ENCODE measurements around the gene FMR1.

FMR1 gene

DNA sequence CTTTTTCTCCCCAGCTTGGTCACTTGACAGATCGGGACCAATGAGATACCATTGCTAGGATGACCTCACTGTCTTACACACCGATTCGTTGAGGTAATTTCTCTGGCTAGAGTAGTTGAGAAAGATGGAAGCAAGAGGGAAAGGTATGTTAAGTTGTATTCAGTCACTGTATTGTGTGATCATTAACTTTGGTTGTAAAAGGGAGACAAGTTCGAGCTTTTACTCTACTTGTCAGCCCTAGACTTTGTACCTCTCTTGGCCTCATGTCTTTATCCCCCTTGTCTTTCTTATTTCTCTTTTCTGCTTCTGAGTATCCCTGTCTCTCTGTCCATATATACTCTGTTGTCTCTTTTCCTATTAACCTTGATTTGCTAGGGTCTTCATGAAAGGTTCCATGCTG lies 15.5 kb downstream of the FMR1 start:
- ATAC-seq (replicated peaks; ENCODE audit: extremely low read depth, poor library complexity, severe bottlenecking) (no peak), DNase-seq (ENCODE audit: low spot score in 2 of 2) (no peak)
- Mint-ChIP-seq H3K4me1 (peaks cover 26% of the 10 kb centered on the region), H3K27ac (ENCODE audit: low read depth) (no peak overlapping the region), H3K9me3 (no peaks in the 10 kb centered on the region), H3K27me3 (no peaks in the 10 kb centered on the region), H3K4me3 (no peak overlapping the region), H3K36me3 (ENCODE audit: insufficient read depth) (peaks cover 24% of the 10 kb centered on the region)

GRCh38 chrX:147933815-147934214 lies 22.1 kb downstream of the FMR1 start:
- H3K4me1 Mint-ChIP-seq, result no peaks in the 10 kb centered on the region
- H3K9me3 Mint-ChIP-seq, result no peaks in the 10 kb centered on the region
- DNase-seq (ENCODE audit: low spot score in 2 of 2) (no peak), ATAC-seq (replicated peaks; ENCODE audit: extremely low read depth, poor library complexity, severe bottlenecking) (no peak)
- no peak overlapping the region for H3K27ac Mint-ChIP-seq (ENCODE audit: low read depth)
- H3K4me3 Mint-ChIP-seq, result no peak overlapping the region
- peaks cover 28% of the 10 kb centered on the region for H3K36me3 Mint-ChIP-seq (ENCODE audit: insufficient read depth)
- no peaks in the 10 kb centered on the region for H3K27me3 Mint-ChIP-seq

GRCh38 chrX:147935156-147935758 lies 23.5 kb downstream of the FMR1 start:
- H3K4me1 Mint-ChIP-seq, result no peaks in the 10 kb centered on the region
- ATAC-seq (replicated peaks; ENCODE audit: extremely low read depth, poor library complexity, severe bottlenecking) (no peak), DNase-seq (ENCODE audit: low spot score in 2 of 2) (no peak)
- H3K4me3 Mint-ChIP-seq, result no peak overlapping the region
- H3K27me3 Mint-ChIP-seq, result no peaks in the 10 kb centered on the region
- peaks cover 33% of the 10 kb centered on the region for H3K36me3 Mint-ChIP-seq (ENCODE audit: insufficient read depth)
- H3K9me3 Mint-ChIP-seq, result no peaks in the 10 kb centered on the region
- no peak overlapping the region for H3K27ac Mint-ChIP-seq (ENCODE audit: low read depth)

- no peak overlapping the region for H3K27ac Mint-ChIP-seq (ENCODE audit: low read depth)
- ATAC-seq (replicated peaks; ENCODE audit: extremely low read depth, poor library complexity, severe bottlenecking), result no peak
- no peaks in the 10 kb centered on the region for H3K9me3 Mint-ChIP-seq
- H3K27me3 Mint-ChIP-seq, result no peaks in the 10 kb centered on the region
- DNase-seq (ENCODE audit: low spot score in 2 of 2), result no peak
- H3K4me3 Mint-ChIP-seq, result no peak overlapping the region
- H3K36me3 Mint-ChIP-seq (ENCODE audit: insufficient read depth), result peaks cover 47% of the 10 kb centered on the region
- H3K4me1 Mint-ChIP-seq, result no peaks in the 10 kb centered on the region
Measured at GRCh38 chrX:147945286-147945685, 33.6 kb downstream of the FMR1 start.

- ATAC-seq (replicated peaks; ENCODE audit: extremely low read depth, poor library complexity, severe bottlenecking) (no peak), DNase-seq (ENCODE audit: low spot score in 2 of 2) (no peak)
- Mint-ChIP-seq H3K36me3 (ENCODE audit: insufficient read depth) (peaks cover 40% of the 10 kb centered on the region), H3K4me3 (no peak overlapping the region), H3K27ac (ENCODE audit: low read depth) (no peak overlapping the region), H3K27me3 (no peaks in the 10 kb centered on the region), H3K4me1 (no peaks in the 10 kb centered on the region), H3K9me3 (no peaks in the 10 kb centered on the region)
Measured at GRCh38 chrX:147948531-147948930, 36.8 kb downstream of the FMR1 start.

GRCh38 chrX:147950352-147950751 lies 38.6 kb downstream of the FMR1 start:
- no peak for DNase-seq (ENCODE audit: low spot score in 2 of 2)
- Mint-ChIP-seq H3K27me3 (no peaks in the 10 kb centered on the region), H3K9me3 (no peaks in the 10 kb centered on the region), H3K4me1 (no peaks in the 10 kb centered on the region), H3K36me3 (ENCODE audit: insufficient read depth) (peaks cover 36% of the 10 kb centered on the region), H3K4me3 (no peak overlapping the region), H3K27ac (ENCODE audit: low read depth) (no peak overlapping the region)
- no peak for ATAC-seq (replicated peaks; ENCODE audit: extremely low read depth, poor library complexity, severe bottlenecking)

DNA sequence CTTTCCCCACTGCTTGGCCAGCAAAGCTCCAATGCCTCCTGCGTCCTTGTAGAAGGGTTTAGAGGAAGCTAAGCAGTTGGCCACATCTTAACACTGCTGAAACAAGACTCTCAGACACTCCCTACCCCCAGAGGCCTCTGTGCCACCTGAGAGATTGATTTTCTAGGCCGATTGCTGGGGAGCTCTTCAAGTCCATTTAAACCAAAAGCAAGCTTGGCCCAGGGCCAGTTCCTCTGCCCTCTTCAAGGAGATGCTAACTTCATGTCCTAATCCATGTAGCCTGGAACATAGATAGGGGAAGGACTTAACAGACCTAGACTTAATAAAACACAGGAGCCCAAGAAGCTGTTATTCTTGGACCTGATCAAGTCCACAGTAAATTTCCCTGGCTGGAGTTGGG lies 42.3 kb downstream of the FMR1 start:
- Mint-ChIP-seq H3K4me1 (no peaks in the 10 kb centered on the region), H3K27ac (ENCODE audit: low read depth) (no peak overlapping the region), H3K27me3 (no peaks in the 10 kb centered on the region), H3K9me3 (no peaks in the 10 kb centered on the region), H3K36me3 (ENCODE audit: insufficient read depth) (peaks cover 18% of the 10 kb centered on the region), H3K4me3 (no peak overlapping the region)
- ATAC-seq (replicated peaks; ENCODE audit: extremely low read depth, poor library complexity, severe bottlenecking) (no peak), DNase-seq (ENCODE audit: low spot score in 2 of 2) (no peak)

DNA sequence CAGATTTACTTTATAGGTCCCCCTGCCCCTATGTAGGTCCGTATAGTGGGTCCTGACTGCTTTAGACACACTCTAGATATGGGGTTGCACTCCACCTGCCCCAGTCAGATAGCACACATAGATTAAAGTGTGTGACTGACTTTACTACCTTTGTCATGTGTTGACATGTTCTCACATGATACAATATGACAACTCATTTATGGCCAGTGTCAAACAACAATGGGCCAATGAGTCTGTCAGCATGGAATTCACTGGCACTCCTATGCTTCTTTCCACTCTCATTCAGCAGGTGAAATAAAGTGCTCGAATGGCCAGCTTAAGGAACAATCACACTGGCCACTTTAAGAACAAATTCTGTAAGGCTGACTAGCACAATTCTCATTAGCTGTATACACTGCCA lies 45.6 kb downstream of the FMR1 start:
- no peak for DNase-seq (ENCODE audit: low spot score in 2 of 2)
- no peaks in the 10 kb centered on the region for H3K27me3 Mint-ChIP-seq
- ATAC-seq (replicated peaks; ENCODE audit: extremely low read depth, poor library complexity, severe bottlenecking), result no peak

GRCh38 chrX:147958291-147958690 lies 46.6 kb downstream of the FMR1 start:
- Mint-ChIP-seq H3K4me3 (no peak overlapping the region), H3K4me1 (no peaks in the 10 kb centered on the region), H3K36me3 (ENCODE audit: insufficient read depth) (no peaks in the 10 kb centered on the region), H3K9me3 (no peaks in the 10 kb centered on the region), H3K27ac (ENCODE audit: low read depth) (no peak overlapping the region), H3K27me3 (no peaks in the 10 kb centered on the region)
- no peak for ATAC-seq (replicated peaks; ENCODE audit: extremely low read depth, poor library complexity, severe bottlenecking)
- no peak for DNase-seq (ENCODE audit: low spot score in 2 of 2)

More for the DNA sequence above, 45.6 kb downstream of the FMR1 start:
- Mint-ChIP-seq H3K27ac (ENCODE audit: low read depth) (no peak overlapping the region), H3K36me3 (ENCODE audit: insufficient read depth) (no peaks in the 10 kb centered on the region), H3K4me1 (no peaks in the 10 kb centered on the region), H3K4me3 (no peak overlapping the region), H3K9me3 (no peaks in the 10 kb centered on the region)

- Mint-ChIP-seq H3K27ac (ENCODE audit: low read depth) (no peak overlapping the region), H3K4me3 (no peak overlapping the region), H3K27me3 (peaks cover 14% of the 10 kb centered on the region), H3K9me3 (no peaks in the 10 kb centered on the region), H3K4me1 (no peaks in the 10 kb centered on the region), H3K36me3 (ENCODE audit: insufficient read depth) (no peaks in the 10 kb centered on the region)
- DNase-seq (ENCODE audit: low spot score in 2 of 2), result no peak
- no peak for ATAC-seq (replicated peaks; ENCODE audit: extremely low read depth, poor library complexity, severe bottlenecking)
Measured at GRCh38 chrX:147960722-147961121, 49.0 kb downstream of the FMR1 start.

DNA sequence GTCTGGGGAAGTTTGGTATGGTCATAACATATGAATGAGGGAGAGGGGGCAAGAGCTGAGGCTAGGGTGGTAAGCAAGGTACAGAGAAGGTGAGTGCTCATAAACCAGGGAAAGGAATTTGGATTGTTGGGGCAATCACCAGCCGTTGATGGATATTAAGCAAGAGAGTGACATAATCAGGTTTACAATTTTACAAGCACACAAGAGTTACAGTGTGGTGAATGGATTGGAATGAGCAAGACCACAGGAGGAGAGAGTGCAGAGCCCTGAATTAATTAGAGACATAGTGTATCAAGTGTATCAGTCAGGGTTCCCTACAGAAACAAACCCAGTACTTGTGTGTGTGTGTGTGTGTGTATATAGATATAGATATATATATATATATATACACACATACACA lies 50.8 kb downstream of the FMR1 start:
- no peaks in the 10 kb centered on the region for H3K9me3 Mint-ChIP-seq
- H3K36me3 Mint-ChIP-seq (ENCODE audit: insufficient read depth), result no peaks in the 10 kb centered on the region
- H3K4me3 Mint-ChIP-seq, result no peak overlapping the region
- H3K4me1 Mint-ChIP-seq, result no peaks in the 10 kb centered on the region
- no peak overlapping the region for H3K27ac Mint-ChIP-seq (ENCODE audit: low read depth)
- DNase-seq (ENCODE audit: low spot score in 2 of 2) (no peak), ATAC-seq (replicated peaks; ENCODE audit: extremely low read depth, poor library complexity, severe bottlenecking) (no peak)
- H3K27me3 Mint-ChIP-seq, result peaks cover 21% of the 10 kb centered on the region

DNA sequence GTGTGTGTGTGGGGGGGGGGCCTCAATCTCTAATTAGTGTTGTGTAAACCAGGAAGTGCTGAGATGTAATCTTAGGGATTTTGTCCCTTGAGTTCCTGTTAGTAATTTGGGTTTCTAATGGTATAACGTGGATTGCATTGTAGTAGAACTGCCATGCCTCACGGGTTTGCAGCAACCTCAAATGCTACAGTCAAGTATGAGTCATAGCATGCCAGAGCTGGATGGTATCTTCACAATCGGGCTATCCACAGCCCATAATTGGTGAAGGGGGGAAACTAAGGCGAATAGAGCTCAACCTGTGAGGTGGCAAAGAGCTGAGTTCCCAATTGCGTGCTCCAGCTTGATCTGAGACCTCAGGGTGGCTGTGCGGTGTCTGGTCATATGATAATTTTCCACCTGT lies 67.2 kb downstream of the FMR1 start:
- H3K4me3 Mint-ChIP-seq, result no peak overlapping the region
- ATAC-seq (replicated peaks; ENCODE audit: extremely low read depth, poor library complexity, severe bottlenecking), result no peak
- H3K27ac Mint-ChIP-seq (ENCODE audit: low read depth), result no peak overlapping the region
- H3K9me3 Mint-ChIP-seq, result peaks cover 4% of the 10 kb centered on the region
- no peaks in the 10 kb centered on the region for H3K4me1 Mint-ChIP-seq
- no peaks in the 10 kb centered on the region for H3K36me3 Mint-ChIP-seq (ENCODE audit: insufficient read depth)
- DNase-seq (ENCODE audit: low spot score in 2 of 2), result no peak
- H3K27me3 Mint-ChIP-seq, result no peaks in the 10 kb centered on the region

DNA sequence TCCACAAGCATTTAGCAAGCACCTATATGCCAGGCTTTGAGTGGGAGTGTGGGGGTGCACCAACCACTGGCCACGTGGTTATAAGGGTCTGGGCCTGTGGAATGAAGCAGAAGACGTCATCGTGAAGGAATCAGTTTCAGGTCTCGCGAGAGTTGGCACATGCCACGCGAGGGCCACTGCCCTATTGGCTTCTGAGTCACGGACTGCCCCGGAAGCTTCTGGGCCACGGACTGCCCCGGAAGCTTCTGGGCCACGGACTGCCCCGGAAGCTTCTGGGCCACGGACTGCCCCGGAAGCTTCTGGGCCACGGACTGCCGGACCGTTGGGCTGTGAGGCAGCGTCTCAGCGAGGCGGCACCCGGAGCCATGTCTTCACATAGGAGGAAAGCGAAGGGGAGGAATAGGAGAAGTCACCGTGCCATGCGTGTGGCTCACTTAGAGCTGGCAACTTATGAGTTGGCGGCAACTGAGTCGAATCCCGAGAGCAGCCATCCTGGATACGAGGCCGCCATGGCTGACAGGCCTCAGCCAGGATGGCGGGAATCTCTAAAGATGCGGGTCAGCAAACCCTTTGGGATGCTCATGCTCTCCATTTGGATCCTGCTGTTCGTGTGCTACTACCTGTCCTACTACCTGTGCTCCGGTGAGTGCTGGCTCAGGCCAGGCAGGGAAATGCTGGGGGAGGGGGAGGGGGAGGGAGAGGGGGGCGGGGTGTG lies 69.5 kb downstream of the FMR1 start, which contains the start of gene FMR1NB:
Gene FMR1NB (plus strand): TSS at position 300 of the 715 bp plus-strand sequence. CDS start 66 bp downstream, at position 366.
- Mint-ChIP-seq H3K36me3 (ENCODE audit: insufficient read depth) (no peaks in the 10 kb centered on the region), H3K27me3 (no peaks in the 10 kb centered on the region), H3K27ac (ENCODE audit: low read depth) (no peak within 1 kb of the TSS), H3K4me3 (no peak within 1 kb of the TSS), H3K9me3 (peaks cover 4% of the 10 kb centered on the region), H3K4me1 (no peaks in the 10 kb centered on the region)
- DNase-seq (ENCODE audit: low spot score in 2 of 2) (no peak), ATAC-seq (replicated peaks; ENCODE audit: extremely low read depth, poor library complexity, severe bottlenecking) (no peak)
